ENCODE data around the gene TCAP.

TCAP gene

DNA sequence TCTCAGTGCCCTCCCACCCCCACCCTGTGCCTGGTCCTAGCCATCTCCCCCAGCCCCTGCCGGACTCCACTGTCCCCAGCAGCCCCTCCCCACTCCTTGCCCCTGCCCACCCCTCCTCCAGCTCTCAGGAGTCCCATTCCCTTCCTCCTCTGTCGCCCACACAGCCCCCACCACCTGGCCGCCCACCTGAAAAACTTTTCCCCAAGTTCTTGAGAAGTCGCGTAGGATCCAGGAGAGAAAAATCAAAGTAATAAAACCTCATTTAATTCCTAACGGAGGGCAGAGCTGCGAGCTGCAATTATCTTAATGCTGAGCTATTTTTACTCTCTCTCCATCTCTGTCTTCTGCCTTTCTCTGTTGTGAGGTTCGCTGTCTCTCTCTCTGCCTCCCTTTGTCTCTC lies 40.8 kb upstream of the TCAP start:
- Histone ChIP-seq H3K4me3 (ENCODE audit: low read depth, low read length) (no peak overlapping the region), H3K27me3 (ENCODE audit: insufficient read depth, low read depth, severe bottlenecking) (peaks cover 9% of the 10 kb centered on the region), H3K9me3 (ENCODE audit: severe bottlenecking) (no peaks in the 10 kb centered on the region), H3K36me3 (no peaks in the 10 kb centered on the region), H3K27ac (no peak overlapping the region)
- no peak for DNase-seq
- TF ChIP-seq, protein P1, sequence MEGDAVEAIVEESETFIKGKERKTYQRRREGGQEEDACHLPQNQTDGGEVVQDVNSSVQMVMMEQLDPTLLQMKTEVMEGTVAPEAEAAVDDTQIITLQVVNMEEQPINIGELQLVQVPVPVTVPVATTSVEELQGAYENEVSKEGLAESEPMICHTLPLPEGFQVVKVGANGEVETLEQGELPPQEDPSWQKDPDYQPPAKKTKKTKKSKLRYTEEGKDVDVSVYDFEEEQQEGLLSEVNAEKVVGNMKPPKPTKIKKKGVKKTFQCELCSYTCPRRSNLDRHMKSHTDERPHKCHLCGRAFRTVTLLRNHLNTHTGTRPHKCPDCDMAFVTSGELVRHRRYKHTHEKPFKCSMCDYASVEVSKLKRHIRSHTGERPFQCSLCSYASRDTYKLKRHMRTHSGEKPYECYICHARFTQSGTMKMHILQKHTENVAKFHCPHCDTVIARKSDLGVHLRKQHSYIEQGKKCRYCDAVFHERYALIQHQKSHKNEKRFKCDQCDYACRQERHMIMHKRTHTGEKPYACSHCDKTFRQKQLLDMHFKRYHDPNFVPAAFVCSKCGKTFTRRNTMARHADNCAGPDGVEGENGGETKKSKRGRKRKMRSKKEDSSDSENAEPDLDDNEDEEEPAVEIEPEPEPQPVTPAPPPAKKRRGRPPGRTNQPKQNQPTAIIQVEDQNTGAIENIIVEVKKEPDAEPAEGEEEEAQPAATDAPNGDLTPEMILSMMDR (IDR thresholded peaks at IDR 0.05; ENCODE audit: low read depth, low read length) = no peak

DNA sequence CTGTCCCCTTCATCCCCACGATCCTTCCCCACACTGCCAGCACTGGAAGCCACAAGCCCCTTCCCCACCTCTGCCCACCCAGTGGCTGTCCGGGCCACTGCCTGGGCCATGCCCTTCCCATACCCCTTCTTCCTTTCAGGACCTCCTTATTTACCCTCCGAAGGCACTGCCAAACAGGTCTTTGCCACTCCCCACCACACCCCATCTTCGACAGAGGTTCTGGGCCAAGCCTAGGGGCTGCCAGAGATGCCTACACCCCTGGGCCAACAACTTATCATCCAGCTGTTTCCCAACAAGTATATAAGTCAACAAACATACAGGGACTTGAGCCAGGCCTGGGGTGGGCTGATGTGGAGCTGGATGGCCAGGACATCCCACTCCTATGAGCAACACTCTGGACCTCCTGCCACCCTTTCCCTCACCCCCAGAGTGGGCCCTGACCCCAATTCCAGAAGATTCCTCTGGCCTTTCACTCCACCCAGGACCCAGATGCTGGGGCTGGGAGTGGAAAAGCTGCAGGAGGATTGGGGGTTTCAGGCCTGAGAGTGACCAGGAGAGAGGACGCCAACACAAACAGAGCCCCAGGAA lies 39.9 kb upstream of the TCAP start:
- DNase-seq = no peak
- H3K27ac ChIP-seq = no peak overlapping the region
- no peaks in the 10 kb centered on the region for H3K36me3 ChIP-seq
- TF ChIP-seq, protein P1 (IDR thresholded peaks at IDR 0.05; ENCODE audit: low read depth, low read length) = no peak
- peaks cover 4% of the 10 kb centered on the region for H3K27me3 ChIP-seq (ENCODE audit: insufficient read depth, low read depth, severe bottlenecking)
- no peaks in the 10 kb centered on the region for H3K9me3 ChIP-seq (ENCODE audit: severe bottlenecking)
- H3K4me3 ChIP-seq (ENCODE audit: low read depth, low read length) = no peak overlapping the region

DNA sequence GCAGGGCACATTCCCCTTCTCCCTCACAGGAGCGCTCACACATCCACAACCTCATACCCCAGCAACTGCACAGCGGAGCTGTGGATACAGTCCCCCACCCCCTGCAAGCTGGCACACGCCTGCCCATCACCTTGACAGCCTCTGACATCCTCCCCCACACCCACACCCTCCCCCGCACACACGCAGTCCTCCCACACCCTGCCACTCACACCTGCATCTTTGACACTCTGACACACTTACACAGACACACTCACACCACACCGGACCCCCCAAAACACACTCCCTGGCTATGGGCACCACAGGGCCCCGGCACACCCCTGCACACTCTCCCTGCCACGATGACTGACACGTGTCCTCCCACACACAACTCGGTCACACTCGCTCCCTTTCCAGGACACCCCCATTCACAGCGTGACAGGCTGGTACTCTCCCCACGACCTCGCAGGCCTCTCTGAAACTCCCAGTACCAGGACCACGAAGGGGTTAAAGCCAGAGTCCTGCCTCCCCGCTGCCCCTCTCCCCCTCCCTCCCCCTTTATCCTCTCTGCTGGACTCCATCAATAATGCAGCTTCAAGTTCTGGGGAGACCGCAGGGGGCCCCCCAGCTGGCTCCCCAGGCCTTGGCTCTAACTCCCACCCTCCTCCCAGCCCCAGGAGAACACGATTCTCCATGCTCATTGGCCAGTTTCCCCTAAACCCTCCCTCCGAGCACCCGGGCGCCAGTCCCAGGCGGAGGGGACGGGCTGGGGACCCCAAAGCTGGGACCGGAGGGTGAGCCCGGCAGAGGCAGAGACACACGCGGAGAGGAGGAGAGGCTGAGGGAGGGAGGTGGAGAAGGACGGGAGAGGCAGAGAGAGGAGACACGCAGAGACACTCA lies 38.7 kb upstream of the TCAP start, which contains the start of gene PPP1R1B:
Gene PPP1R1B, plus strand, starts transcription at position 782 of the 876 bp plus-strand sequence. CDS start 441 bp downstream, outside the sequence.
- H3K4me3 ChIP-seq (ENCODE audit: low read depth, low read length) = peak within 1 kb of the TSS; percentile 66
- TF ChIP-seq, protein P1 (IDR thresholded peaks at IDR 0.05; ENCODE audit: low read depth, low read length) = no peak
- no peaks in the 10 kb centered on the region for H3K9me3 ChIP-seq (ENCODE audit: severe bottlenecking)
- H3K27ac ChIP-seq = no peak within 1 kb of the TSS
- peak; percentile 56 for DNase-seq
- H3K27me3 ChIP-seq (ENCODE audit: insufficient read depth, low read depth, severe bottlenecking) = peaks cover 4% of the 10 kb centered on the region
- no peaks in the 10 kb centered on the region for H3K36me3 ChIP-seq

DNA sequence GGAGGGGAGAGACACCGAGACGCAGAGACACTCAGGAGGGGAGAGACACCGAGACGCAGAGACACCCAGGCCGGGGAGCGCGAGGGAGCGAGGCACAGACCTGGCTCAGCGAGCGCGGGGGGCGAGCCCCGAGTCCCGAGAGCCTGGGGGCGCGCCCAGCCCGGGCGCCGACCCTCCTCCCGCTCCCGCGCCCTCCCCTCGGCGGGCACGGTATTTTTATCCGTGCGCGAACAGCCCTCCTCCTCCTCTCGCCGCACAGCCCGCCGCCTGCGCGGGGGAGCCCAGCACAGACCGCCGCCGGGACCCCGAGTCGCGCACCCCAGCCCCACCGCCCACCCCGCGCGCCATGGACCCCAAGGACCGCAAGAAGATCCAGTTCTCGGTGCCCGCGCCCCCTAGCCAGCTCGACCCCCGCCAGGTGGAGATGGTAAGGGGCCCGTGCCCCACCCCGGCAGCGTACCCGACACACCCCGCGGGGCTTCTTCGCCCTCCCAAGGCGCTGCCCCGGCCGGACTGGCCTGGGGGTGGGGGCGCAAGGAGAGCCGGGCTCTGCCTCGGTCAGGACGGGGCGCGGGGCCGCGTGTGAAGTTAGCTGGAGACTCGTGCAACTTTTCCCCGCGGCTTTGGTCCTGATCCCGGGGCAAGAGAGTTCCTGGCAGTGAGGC lies 38.0 kb upstream of the TCAP start:
- H3K4me3 ChIP-seq (ENCODE audit: low read depth, low read length) = peak overlapping the region; percentile 66

DNA sequence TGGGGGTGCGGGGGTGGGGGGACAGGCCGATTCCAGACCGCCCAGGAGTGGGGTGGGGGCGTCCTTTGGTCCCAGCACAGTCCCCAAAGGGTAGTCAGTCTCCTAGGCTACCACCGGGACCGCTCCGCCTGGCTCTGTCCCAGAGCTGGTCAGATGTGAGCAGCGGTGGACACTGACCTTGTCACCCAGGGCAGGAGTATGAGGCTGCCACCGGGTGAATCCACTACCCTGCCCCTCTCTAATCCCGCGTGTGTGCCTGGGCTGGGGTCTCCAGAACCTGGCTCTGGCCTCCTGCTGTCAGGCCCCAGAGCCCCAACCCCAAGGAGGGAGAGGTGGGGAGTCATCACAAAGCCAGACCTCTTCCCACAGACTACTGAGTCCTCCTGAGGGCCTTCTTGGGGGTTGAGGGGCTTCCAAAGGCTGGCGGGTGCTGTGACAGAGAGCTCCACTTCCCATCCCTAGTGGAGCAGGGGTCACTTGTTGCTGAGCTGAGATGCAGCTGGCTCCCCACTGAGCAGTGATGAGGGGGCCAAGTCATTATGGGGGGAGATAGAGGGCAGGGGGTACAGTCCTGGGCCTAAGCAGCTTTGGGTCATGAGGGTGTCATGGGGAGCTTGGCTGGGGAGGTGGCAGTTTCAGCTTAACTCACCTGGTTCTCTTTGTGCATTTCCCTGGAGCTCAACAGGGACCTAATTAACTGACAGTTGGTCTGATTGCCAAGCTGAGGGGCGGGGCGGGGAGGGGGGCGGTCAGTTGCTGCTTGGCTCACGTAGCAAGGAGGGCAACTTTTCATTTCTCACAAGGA lies 37.2 kb upstream of the TCAP start:
- Histone ChIP-seq H3K4me3 (ENCODE audit: low read depth, low read length) (peak overlapping the region; percentile 66), H3K9me3 (ENCODE audit: severe bottlenecking) (no peaks in the 10 kb centered on the region), H3K27me3 (ENCODE audit: insufficient read depth, low read depth, severe bottlenecking) (peaks cover 4% of the 10 kb centered on the region), H3K36me3 (no peaks in the 10 kb centered on the region), H3K27ac (peak overlapping the region; percentile 41)
- TF ChIP-seq, protein P1 (IDR thresholded peaks at IDR 0.05; ENCODE audit: low read depth, low read length) = no peak
- DNase-seq = peak; percentile 57

More for the DNA sequence above, 38.0 kb upstream of the TCAP start:
- Histone ChIP-seq H3K27me3 (ENCODE audit: insufficient read depth, low read depth, severe bottlenecking) (peaks cover 4% of the 10 kb centered on the region), H3K36me3 (no peaks in the 10 kb centered on the region), H3K9me3 (ENCODE audit: severe bottlenecking) (no peaks in the 10 kb centered on the region), H3K27ac (no peak overlapping the region)
- no peak for DNase-seq
- TF ChIP-seq, protein P1 (IDR thresholded peaks at IDR 0.05; ENCODE audit: low read depth, low read length) = no peak
